Endothelial cell of umbilical vein (primary cell): ENCODE data around the gene RASGRF1.

Source experiments
- CTCF ChIP-seq, 2 donors: IDR thresholded peaks; 1 replicate in 1 of 2; 2 replicates in 1 of 2; pipeline ENCODE4 v1.5.1; 2011; ENCODE audit warnings: low read length in 2 of 2, mild to moderate bottlenecking in 2 of 2, moderate library complexity in 2 of 2, control low read depth in 1 of 2, inconsistent platforms in 1 of 2, low read depth in 1 of 2; ENCODE audit not compliant: insufficient read depth in 1 of 2; ENCODE audit errors: extremely low read depth in 1 of 2
- FOS ChIP-seq: IDR thresholded peaks from 2 replicates; pipeline ENCODE4 v1.6.1; 2011; ENCODE audit warnings: mild to moderate bottlenecking, low read length, moderate library complexity, borderline replicate concordance; ENCODE audit not compliant: insufficient read depth
- GATA2 ChIP-seq: IDR thresholded peaks from 2 replicates; pipeline ENCODE4 v1.7.0; 2011; ENCODE audit warnings: low read depth, mild to moderate bottlenecking, moderate library complexity, mixed read lengths, low read length; ENCODE audit not compliant: insufficient read length, insufficient read depth
- POLR2A ChIP-seq: IDR thresholded peaks from 2 replicates; pipeline ENCODE4 v1.6.1; 2012; ENCODE audit warnings: low read depth, mild to moderate bottlenecking, control low read depth, low read length
- POLR2AphosphoS5 ChIP-seq: IDR thresholded peaks from 2 replicates; pipeline ENCODE4 v1.6.1; 2012; ENCODE audit warnings: low read depth, mild to moderate bottlenecking, control low read depth, low read length, moderate library complexity; ENCODE audit not compliant: insufficient read depth

DNA sequence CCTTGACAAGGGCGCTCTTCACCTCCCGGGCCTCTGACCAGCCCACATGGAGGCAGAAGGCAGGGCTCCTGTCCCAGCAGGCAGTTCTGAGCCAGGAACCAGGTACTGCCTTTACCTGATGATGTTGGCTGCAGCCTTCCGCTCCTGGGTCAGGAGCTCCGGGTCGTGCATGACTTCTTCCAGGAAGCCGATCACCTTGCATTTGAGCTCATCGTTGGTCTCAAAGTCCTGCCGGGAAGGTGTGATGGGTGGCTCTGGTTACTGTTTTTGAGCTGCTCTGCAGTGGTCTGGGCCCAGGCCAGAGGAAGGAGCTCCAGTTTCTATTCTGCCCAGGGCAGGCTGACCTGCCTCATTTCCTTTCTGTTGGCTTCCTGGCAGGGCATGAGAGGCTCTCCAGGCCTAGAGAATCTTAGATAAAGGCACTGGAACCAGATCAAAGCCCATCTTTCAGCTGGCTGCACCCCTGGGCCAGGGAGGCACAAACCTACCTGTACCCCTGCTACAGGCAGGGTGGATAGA is 92.5 kb downstream of the RASGRF1 start:
- TF ChIP-seq CTCF (IDR thresholded peaks at IDR 0.05; ENCODE audit: extremely low read depth in 1 of 2, insufficient read depth in 1 of 2, low read depth in 1 of 2, low read length in 2 of 2) (no peak), POLR2AphosphoS5 (no peak), GATA2 (no peak), POLR2A (no peak), FOS (no peak)
